Keratinocyte (primary cell): Measurements from ENCODE around the gene SIMC1. TPM values are rescaled to one million over a fixed set of nuclear protein-coding genes. Genes with fewer than 3 reads are reported as not detected.

ENCODE experiments used
- DNase-seq: peaks from one replicate; pipeline ENCODE4 v3.0.0-alpha.2; 2011; ENCODE audit warnings: low read depth, missing footprints, low spot score
- FAIRE-seq: peaks from 2 replicates; lab custom pipeline; 2011; peaks lifted over from hg19 to GRCh38; lab: Jason Lieb, UNC
- H2AFZ ChIP-seq: 2 replicates; pipeline ENCODE4 v1.6.0; 2012; ENCODE audit warnings: low read length, control low read depth, inconsistent platforms; ENCODE audit not compliant: control insufficient read depth
- H3K27ac ChIP-seq: 2 replicates; pipeline ENCODE4 v1.5.1; 2011; ENCODE audit warnings: low read length; ENCODE audit not compliant: control insufficient read depth, insufficient read depth
- H3K27me3 ChIP-seq: 3 replicates; pipeline ENCODE4 v1.6.0; 2011; ENCODE audit warnings: low read length; ENCODE audit not compliant: control insufficient read depth, insufficient read depth; ENCODE audit errors: extremely low read depth
- H3K36me3 ChIP-seq, 2 experiments: 2 replicates in 1 of 2; 3 replicates in 1 of 2; pipeline ENCODE4 v1.5.1; 2011; ENCODE audit warnings: low read length in 2 of 2, mild to moderate bottlenecking in 1 of 2; ENCODE audit not compliant: control insufficient read depth in 2 of 2, insufficient read depth in 2 of 2; ENCODE audit errors: extremely low read depth in 1 of 2
- H3K4me1 ChIP-seq: 3 replicates; pipeline ENCODE4 v1.5.1; 2011; ENCODE audit warnings: low read length; ENCODE audit not compliant: control insufficient read depth, insufficient read depth; ENCODE audit errors: extremely low read depth
- H3K4me2 ChIP-seq: 3 replicates; pipeline ENCODE4 v1.6.0; 2011; ENCODE audit warnings: low read depth, low read length; ENCODE audit not compliant: control insufficient read depth, insufficient read depth; ENCODE audit errors: extremely low read depth
- H3K4me3 ChIP-seq, 3 experiments: fragments of 200-600 bp in 1 of 3; sonication (generic) in 1 of 3; 2 replicates in 2 of 3; 3 replicates in 1 of 3; pipeline ENCODE4 v1.5.1; 2011 to 2016; ENCODE audit warnings: low read length in 3 of 3, mild to moderate bottlenecking in 3 of 3, control low read depth in 2 of 3, inconsistent platforms in 1 of 3, low read depth in 1 of 3, mixed read lengths in 1 of 3, mixed run types in 1 of 3, moderate library complexity in 1 of 3; ENCODE audit not compliant: control insufficient read depth in 2 of 3, insufficient read depth in 2 of 3; ENCODE audit errors: extremely low read depth in 1 of 3
- H3K79me2 ChIP-seq: 2 replicates; pipeline ENCODE4 v1.6.0; 2012; ENCODE audit warnings: low read length; ENCODE audit not compliant: control insufficient read depth, insufficient read depth
- H3K9ac ChIP-seq: 3 replicates; pipeline ENCODE4 v1.6.0; 2011; ENCODE audit warnings: low read length; ENCODE audit not compliant: control insufficient read depth, insufficient read depth; ENCODE audit errors: extremely low read depth
- H3K9me1 ChIP-seq: 3 replicates; pipeline ENCODE4 v1.6.0; 2011; ENCODE audit warnings: low read length; ENCODE audit not compliant: control insufficient read depth, insufficient read depth; ENCODE audit errors: extremely low read depth
- H3K9me3 ChIP-seq: 2 replicates; pipeline ENCODE4 v1.5.1; 2012; ENCODE audit warnings: low read depth, low read length; ENCODE audit not compliant: control insufficient read depth
- H4K20me1 ChIP-seq: 3 replicates; pipeline ENCODE4 v1.6.0; 2011; ENCODE audit warnings: low read length; ENCODE audit not compliant: control insufficient read depth, insufficient read depth; ENCODE audit errors: extremely low read depth
- EZH2 ChIP-seq: IDR thresholded peaks from one replicate; pipeline ENCODE4 v1.6.1; 2012; ENCODE audit warnings: inconsistent platforms, mild to moderate bottlenecking, low read length, moderate library complexity
- dilution Hi-C: fragments of 300-500 bp; cut with MboI; formaldehyde crosslinking; loops from one replicate; pipeline ENCODE4 v1.7.0; 2020; ENCODE audit warnings: low sequenced_read_pairs; ENCODE audit not compliant: extremely low pct_ligation_motif_present
- polyA plus RNA-seq, 5 experiments: library from polyadenylated mRNA; depleted of rRNA in 3 of 5; stranded (reverse) in 3 of 5; stranded (forward) in 1 of 5; unstranded in 1 of 5; fragments of >200 nt; gene quantifications; 1 replicate in 1 of 5; 2 replicates in 3 of 5; 3 replicates in 1 of 5; pipeline versions ENCODE4 v1.2.1 to v1.2.3, GENCODE V29; 2011 to 2012; ENCODE audit warnings: missing spikeins in 2 of 5, low read depth in 1 of 5, low replicate concordance in 1 of 5
- TF ChIP-seq, protein P1 (sequence below), 3 experiments: IDR thresholded peaks in 1 of 3; conservative IDR thresholded peaks in 1 of 3; optimal IDR thresholded peaks in 1 of 3; 2 replicates in 2 of 3; 3 replicates in 1 of 3; pipeline versions ENCODE3 to v1.5.1; 2011; ENCODE audit warnings: low read length in 3 of 3, mild to moderate bottlenecking in 3 of 3, moderate library complexity in 2 of 3, control low read depth in 1 of 3, inconsistent platforms in 1 of 3; ENCODE audit not compliant: insufficient read depth in 2 of 3; ENCODE audit errors: extremely low read depth in 1 of 3

SIMC1 gene
- polyA plus RNA-seq, 1 donor (not counting 4 experiments of a cell fraction or from before 2014, with no cell fraction given), result 5.2 TPM

DNA sequence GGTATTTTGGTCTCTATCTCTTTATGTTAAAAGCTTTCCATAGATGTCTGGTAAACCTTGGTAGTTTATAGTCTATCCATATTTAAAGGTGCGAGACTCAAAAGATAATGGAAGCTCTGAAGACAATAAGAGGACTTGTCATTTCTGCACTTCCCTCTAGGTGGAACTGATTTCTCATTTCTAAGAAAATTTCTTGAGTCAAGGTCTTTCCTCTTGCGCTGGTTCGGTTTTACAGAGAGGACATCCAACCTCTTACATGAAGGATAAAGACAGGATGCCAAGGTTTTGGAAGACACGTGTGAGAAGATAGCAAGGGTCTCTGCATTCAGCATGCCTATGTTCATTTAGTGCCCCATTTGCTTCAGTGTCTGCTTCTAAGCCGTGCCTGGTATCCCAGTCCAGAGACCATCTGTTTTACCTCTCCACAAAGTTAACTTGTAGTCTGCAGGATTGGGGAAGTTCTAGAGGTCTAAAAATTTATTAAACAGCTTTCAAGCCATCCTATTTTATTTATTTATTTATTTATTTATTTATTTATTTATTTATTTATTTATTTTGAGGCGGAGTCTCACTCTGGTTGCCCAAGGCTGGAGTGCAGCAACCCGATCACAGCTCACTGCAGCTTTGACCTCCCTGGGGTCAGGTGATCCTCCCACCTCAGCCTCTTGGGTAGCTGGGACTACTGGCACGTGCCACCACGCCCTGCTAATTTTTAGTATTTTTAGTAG is 81.8 kb downstream of the SIMC1 start:
- no peaks in the 10 kb centered on the region for H3K79me2 ChIP-seq
- no peak overlapping the region for H3K9ac ChIP-seq
- FAIRE-seq (peak; percentile 44), DNase-seq (no peak)
- H2AFZ ChIP-seq, result no peak overlapping the region
- dilution Hi-C loops, result no loop called here
- no peaks in the 10 kb centered on the region for H3K9me3 ChIP-seq
- no peaks in the 10 kb centered on the region for H3K27me3 ChIP-seq
- no peak overlapping the region for H3K4me2 ChIP-seq
- H3K4me1 ChIP-seq, result no peaks in the 10 kb centered on the region
- H4K20me1 ChIP-seq, result no peaks in the 10 kb centered on the region
- no peaks in the 10 kb centered on the region for H3K9me1 ChIP-seq
- H3K36me3 ChIP-seq, result peaks cover 3 to 8% of the 10 kb centered on the region in 2 experiments
- H3K4me3 ChIP-seq, result no peak overlapping the region
- no peak for TF ChIP-seq EZH2
- TF ChIP-seq, protein P1, sequence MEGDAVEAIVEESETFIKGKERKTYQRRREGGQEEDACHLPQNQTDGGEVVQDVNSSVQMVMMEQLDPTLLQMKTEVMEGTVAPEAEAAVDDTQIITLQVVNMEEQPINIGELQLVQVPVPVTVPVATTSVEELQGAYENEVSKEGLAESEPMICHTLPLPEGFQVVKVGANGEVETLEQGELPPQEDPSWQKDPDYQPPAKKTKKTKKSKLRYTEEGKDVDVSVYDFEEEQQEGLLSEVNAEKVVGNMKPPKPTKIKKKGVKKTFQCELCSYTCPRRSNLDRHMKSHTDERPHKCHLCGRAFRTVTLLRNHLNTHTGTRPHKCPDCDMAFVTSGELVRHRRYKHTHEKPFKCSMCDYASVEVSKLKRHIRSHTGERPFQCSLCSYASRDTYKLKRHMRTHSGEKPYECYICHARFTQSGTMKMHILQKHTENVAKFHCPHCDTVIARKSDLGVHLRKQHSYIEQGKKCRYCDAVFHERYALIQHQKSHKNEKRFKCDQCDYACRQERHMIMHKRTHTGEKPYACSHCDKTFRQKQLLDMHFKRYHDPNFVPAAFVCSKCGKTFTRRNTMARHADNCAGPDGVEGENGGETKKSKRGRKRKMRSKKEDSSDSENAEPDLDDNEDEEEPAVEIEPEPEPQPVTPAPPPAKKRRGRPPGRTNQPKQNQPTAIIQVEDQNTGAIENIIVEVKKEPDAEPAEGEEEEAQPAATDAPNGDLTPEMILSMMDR (optimal IDR thresholded peaks at IDR 0.05 in 1 of 3, IDR thresholded peaks at IDR 0.05 in 1 of 3, conservative IDR thresholded peaks at IDR 0.05 in 1 of 3; ENCODE audit: extremely low read depth in 1 of 3, insufficient read depth in 2 of 3, low read length in 3 of 3), result peak in 1 of 3 experiments; percentile 16
- H3K27ac ChIP-seq, result no peak overlapping the region

DNA sequence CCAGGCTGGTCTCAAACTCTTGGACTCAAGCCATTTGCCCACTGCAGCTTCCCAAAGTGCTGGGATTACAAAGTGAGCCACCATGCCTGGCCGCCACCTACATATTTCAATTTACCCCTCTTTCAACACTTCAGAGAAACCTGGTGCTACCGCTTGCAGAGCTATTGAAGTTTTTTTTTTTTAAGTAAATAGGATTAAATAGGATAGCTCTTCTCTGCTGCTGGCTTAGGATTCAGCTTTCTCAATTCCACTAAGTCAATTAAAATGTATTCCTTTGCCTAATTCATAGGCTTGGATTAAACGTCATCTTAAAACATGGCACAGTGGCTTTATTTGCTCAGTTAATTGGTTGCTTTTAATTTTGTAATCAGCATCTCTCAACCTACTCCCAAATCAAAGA is 82.4 kb downstream of the SIMC1 start:
- Histone ChIP-seq H3K9me1 (no peaks in the 10 kb centered on the region), H3K9me3 (no peaks in the 10 kb centered on the region), H4K20me1 (no peaks in the 10 kb centered on the region), H2AFZ (no peak overlapping the region), H3K4me1 (no peaks in the 10 kb centered on the region), H3K4me3 (no peak overlapping the region), H3K36me3 (peaks cover 3 to 4% of the 10 kb centered on the region in 2 experiments), H3K9ac (no peak overlapping the region), H3K27ac (no peak overlapping the region), H3K4me2 (no peak overlapping the region), H3K79me2 (no peaks in the 10 kb centered on the region), H3K27me3 (no peaks in the 10 kb centered on the region)
- dilution Hi-C loops, result no loop called here
- TF ChIP-seq, protein P1 (optimal IDR thresholded peaks at IDR 0.05 in 1 of 3, IDR thresholded peaks at IDR 0.05 in 1 of 3, conservative IDR thresholded peaks at IDR 0.05 in 1 of 3; ENCODE audit: extremely low read depth in 1 of 3, insufficient read depth in 2 of 3, low read length in 3 of 3), result no peak
- no peak for TF ChIP-seq EZH2
- FAIRE-seq, result no peak
- no peak for DNase-seq
